ENCODE measurements around the gene CYP1A2. TPM values are rescaled to one million over a fixed set of nuclear protein-coding genes. Genes with fewer than 3 reads are reported as not detected.
A peak's percentile ranks its signal among the peaks of the same experiment; 100 is the strongest.

The CYP1A2 gene
- total and polyA plus RNA-seq, 9 of the 15 experiments (the other 6 are each of a cell fraction or from before 2014, with no cell fraction given) = not detected

- TF ChIP-seq ZBTB49 (CRISPR knock-in tag; IDR thresholded peaks at IDR 0.05; ENCODE audit: borderline replicate concordance) (no peak), CREBBP (IDR thresholded peaks at IDR 0.05; ENCODE audit: low read depth, low read length) (no peak), ZNF146 (CRISPR knock-in tag; IDR thresholded peaks at IDR 0.05; ENCODE audit: unreplicated experiment) (no peak), HMGXB4 (CRISPR knock-in tag; IDR thresholded peaks at IDR 0.05) (peak; percentile 70; the same call in 1 of the 2 replicates), HDAC1 (IDR thresholded peaks at IDR 0.05) (peak in 1 of 2 experiments; percentile 72; a peak in 2 of 4 replicates), KAT2B (IDR thresholded peaks at IDR 0.05; ENCODE audit: low read depth, low read length) (no peak), ZNF511 (CRISPR knock-in tag; IDR thresholded peaks at IDR 0.05) (no peak), ZNF175 (CRISPR knock-in tag; IDR thresholded peaks at IDR 0.05; ENCODE audit: low read depth) (no peak), CREB1 (IDR thresholded peaks at IDR 0.05) (no peak), CREB1 (CRISPR knock-in tag; IDR thresholded peaks at IDR 0.05) (no peak), HDAC2 (IDR thresholded peaks at IDR 0.05) (no peak), MTA1 (IDR thresholded peaks at IDR 0.05; ENCODE audit: borderline replicate concordance) (no peak), SP1 (CRISPR knock-in tag; IDR thresholded peaks at IDR 0.05) (peak; percentile 33; the same call in 1 of the 2 replicates), GATAD2B (IDR thresholded peaks at IDR 0.05; ENCODE audit: borderline replicate concordance) (0 out of 2 replicates have a peak, but pooled peaks have one; percentile 86), POLR3G (IDR thresholded peaks at IDR 0.05; ENCODE audit: extremely low read depth, insufficient read length, insufficient replicate concordance) (no peak)
Observed at GRCh38 chr15:74781431-74782258, 33.0 kb downstream of the CYP1A2 start, which contains the start of gene CSK (continued).

Measured in K562 (cell line).